CD4-positive, alpha-beta T cell (primary cell): Measurements from ENCODE around the gene FAM210A. TPM values are rescaled to one million over a fixed set of nuclear protein-coding genes. Genes with fewer than 3 reads are reported as not detected.

Experiments
- ATAC-seq: fragments of 200-7000 bp; cut with Tn5 transposase; one replicate; pipeline ENCODE4 v1.10.0; 2022; ENCODE audit warnings: mild to moderate bottlenecking; ENCODE audit not compliant: poor library complexity
- CTCF ChIA-PET: fragments of 350-600 bp; sonication (Branson Sonifier 250); formaldehyde crosslinking; loops from one replicate; lab custom pipeline; 2021; ENCODE audit warnings: antibody characterized with exemption, inconsistent platforms; lab: Charles Lee
- POLR2A ChIA-PET: fragments of 350-600 bp; sonication (Branson Sonifier 250); formaldehyde crosslinking; loops from one replicate; lab custom pipeline; 2021; ENCODE audit warnings: antibody characterized with exemption, inconsistent platforms; lab: Charles Lee
- DNase-seq, 14 experiments: peaks; one replicate each; pipeline ENCODE4 v3.0.0-alpha.2; 2013 to 2020; ENCODE audit warnings: mixed read lengths in 2 of 14
- H3K27ac ChIP-seq, 2 donors: one replicate each; pipeline versions ENCODE4 v1.5.1 to v1.7.0; 2013; ENCODE audit warnings: low read length in 2 of 2, low read depth in 1 of 2, mild to moderate bottlenecking in 1 of 2
- H3K27me3 ChIP-seq, 2 experiments: 1 replicate in 1 of 2; 2 replicates in 1 of 2; pipeline versions ENCODE4 v1.6.1 to v1.7.0; 2013; ENCODE audit warnings: low read length in 2 of 2, control low read depth in 1 of 2, mild to moderate bottlenecking in 1 of 2, moderate library complexity in 1 of 2; ENCODE audit not compliant: insufficient read depth in 2 of 2, control insufficient read depth in 1 of 2
- H3K36me3 ChIP-seq: one replicate; pipeline ENCODE4 v1.6.1; 2013; ENCODE audit warnings: low read length, control low read depth; ENCODE audit not compliant: insufficient read depth
- H3K4me1 ChIP-seq: one replicate; pipeline ENCODE4 v1.6.1; 2013; ENCODE audit warnings: low read length, control low read depth; ENCODE audit not compliant: insufficient read depth
- H3K4me3 ChIP-seq: one replicate; pipeline ENCODE4 v1.5.1; 2013; ENCODE audit warnings: mild to moderate bottlenecking, low read length, moderate library complexity
- H3K9me3 ChIP-seq, 2 experiments: 1 replicate in 1 of 2; 2 replicates in 1 of 2; pipeline versions ENCODE4 v1.6.1 to v1.7.0; 2013; ENCODE audit warnings: low read length in 2 of 2, mild to moderate bottlenecking in 2 of 2, control low read depth in 1 of 2, moderate library complexity in 1 of 2; ENCODE audit not compliant: control insufficient read depth in 1 of 2, insufficient read depth in 1 of 2
- H3K27ac Mint-ChIP-seq: one replicate; pipeline ENCODE4 v1.8.0; 2020; ENCODE audit warnings: mixed read lengths
- H3K27me3 Mint-ChIP-seq: one replicate; pipeline ENCODE4 v1.8.0; 2021; ENCODE audit warnings: mixed read lengths
- H3K36me3 Mint-ChIP-seq: one replicate; pipeline ENCODE4 v1.8.0; 2021; ENCODE audit warnings: low read depth, mixed read lengths
- H3K4me1 Mint-ChIP-seq: one replicate; pipeline ENCODE4 v1.8.0; 2021; ENCODE audit warnings: low read depth, mixed read lengths
- H3K4me3 Mint-ChIP-seq: one replicate; pipeline ENCODE4 v1.8.0; 2020; ENCODE audit warnings: mild to moderate bottlenecking, mixed read lengths
- H3K9me3 Mint-ChIP-seq: one replicate; pipeline ENCODE4 v1.8.0; 2020; ENCODE audit warnings: mixed read lengths
- intact Hi-C, 2 experiments: fragments of 100-400 bp; cut with DNase I in 1 of 2; cut with micrococcal nuclease in 1 of 2; formaldehyde crosslinking; loops; one replicate each; pipeline versions ENCODE4 v1.15.1 to v1.9.0; 2023 to 2025; cut with DNase I, micrococcal nuclease
- total RNA-seq, 174 experiments: library from RNA in 2 of 174; stranded (reverse) in 2 of 174; gene quantifications; one replicate each; pipeline ENCODE4 v1.2.3 and lab custom pipeline; 2021 to 2026
- TF ChIP-seq, protein P1 (sequence below): fragments of 200-600 bp; IDR thresholded peaks from one replicate; pipeline ENCODE4 v1.8.0; 2022; ENCODE audit warnings: antibody characterized with exemption, mild to moderate bottlenecking

The FAM210A gene
- total RNA-seq, 2 experiments from 2014 or later, result 3.4 to 3.5 TPM

GRCh38 chr18:13649397-13650390 lies 76.7 kb downstream of the FAM210A start:
- H3K27me3 ChIP-seq, result no peaks in the 10 kb centered on the region

GRCh38 chr18:13647761-13648160 lies 78.6 kb downstream of the FAM210A start:
- Mint-ChIP-seq H3K27me3 (no peaks in the 10 kb centered on the region), H3K4me1 (no peaks in the 10 kb centered on the region), H3K4me3 (no peak overlapping the region), H3K9me3 (no peaks in the 10 kb centered on the region), H3K36me3 (peaks cover 24% of the 10 kb centered on the region), H3K27ac (no peak overlapping the region)
- ATAC-seq (no peak), DNase-seq (no peak)
- H3K27ac ChIP-seq, result no peak overlapping the region
- no peak overlapping the region for H3K4me3 ChIP-seq
- intact Hi-C loops, result no loop called here
- no peaks in the 10 kb centered on the region for H3K9me3 ChIP-seq
- ChIA-PET CTCF (no interaction called here), POLR2A (no interaction called here)
- H3K4me1 ChIP-seq, result no peaks in the 10 kb centered on the region
- TF ChIP-seq, protein P1, sequence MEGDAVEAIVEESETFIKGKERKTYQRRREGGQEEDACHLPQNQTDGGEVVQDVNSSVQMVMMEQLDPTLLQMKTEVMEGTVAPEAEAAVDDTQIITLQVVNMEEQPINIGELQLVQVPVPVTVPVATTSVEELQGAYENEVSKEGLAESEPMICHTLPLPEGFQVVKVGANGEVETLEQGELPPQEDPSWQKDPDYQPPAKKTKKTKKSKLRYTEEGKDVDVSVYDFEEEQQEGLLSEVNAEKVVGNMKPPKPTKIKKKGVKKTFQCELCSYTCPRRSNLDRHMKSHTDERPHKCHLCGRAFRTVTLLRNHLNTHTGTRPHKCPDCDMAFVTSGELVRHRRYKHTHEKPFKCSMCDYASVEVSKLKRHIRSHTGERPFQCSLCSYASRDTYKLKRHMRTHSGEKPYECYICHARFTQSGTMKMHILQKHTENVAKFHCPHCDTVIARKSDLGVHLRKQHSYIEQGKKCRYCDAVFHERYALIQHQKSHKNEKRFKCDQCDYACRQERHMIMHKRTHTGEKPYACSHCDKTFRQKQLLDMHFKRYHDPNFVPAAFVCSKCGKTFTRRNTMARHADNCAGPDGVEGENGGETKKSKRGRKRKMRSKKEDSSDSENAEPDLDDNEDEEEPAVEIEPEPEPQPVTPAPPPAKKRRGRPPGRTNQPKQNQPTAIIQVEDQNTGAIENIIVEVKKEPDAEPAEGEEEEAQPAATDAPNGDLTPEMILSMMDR, result no peak
- no peaks in the 10 kb centered on the region for H3K27me3 ChIP-seq
- peaks cover 28% of the 10 kb centered on the region for H3K36me3 ChIP-seq

More at GRCh38 chr18:13649397-13650390, 76.7 kb downstream of the FAM210A start:
- no peaks in the 10 kb centered on the region for H3K9me3 Mint-ChIP-seq
- H3K4me3 Mint-ChIP-seq, result no peak overlapping the region
- no peaks in the 10 kb centered on the region for H3K9me3 ChIP-seq
- no peaks in the 10 kb centered on the region for H3K27me3 Mint-ChIP-seq
- TF ChIP-seq, protein P1, result no peak
- CTCF ChIA-PET, result no interaction called here
- no peak overlapping the region for H3K27ac Mint-ChIP-seq
- intact Hi-C loops, result no loop called here
- peaks cover 26% of the 10 kb centered on the region for H3K36me3 ChIP-seq
- no peak overlapping the region for H3K4me3 ChIP-seq
- H3K4me1 ChIP-seq, result no peaks in the 10 kb centered on the region
- no peak for ATAC-seq
- no peak overlapping the region for H3K27ac ChIP-seq
- H3K4me1 Mint-ChIP-seq, result no peaks in the 10 kb centered on the region
- H3K36me3 Mint-ChIP-seq, result peaks cover 22% of the 10 kb centered on the region
- POLR2A ChIA-PET, result interaction anchor here (0.5 kb wide), 1 partner anchor 12 kb away, joined by 3 read pairs; no protein-coding TSS in a partner anchor
- DNase-seq, result no peak

- Mint-ChIP-seq H3K27ac (no peak overlapping the region), H3K9me3 (no peaks in the 10 kb centered on the region), H3K36me3 (peaks cover 24% of the 10 kb centered on the region), H3K4me3 (no peak overlapping the region), H3K4me1 (no peaks in the 10 kb centered on the region), H3K27me3 (no peaks in the 10 kb centered on the region)
- POLR2A ChIA-PET, result no interaction called here
- ATAC-seq (no peak), DNase-seq (no peak)
- Histone ChIP-seq H3K27ac (no peak overlapping the region), H3K36me3 (peaks cover 28% of the 10 kb centered on the region), H3K4me3 (no peak overlapping the region), H3K4me1 (no peaks in the 10 kb centered on the region), H3K27me3 (no peaks in the 10 kb centered on the region), H3K9me3 (no peaks in the 10 kb centered on the region)
- CTCF ChIA-PET, result no interaction called here
- TF ChIP-seq, protein P1, result no peak
- intact Hi-C loops, result no loop called here
Measured at GRCh38 chr18:13646633-13647032, 79.7 kb downstream of the FAM210A start.
